KOPT-K1 (cell line): ENCODE results near the gene PEPD.

Experiments used
- H3K27ac ChIP-seq: fragments of 200-600 bp; sonication (generic); 2 replicates; pipeline ENCODE4 v1.5.1; 2016; ENCODE audit warnings: antibody characterized with exemption, mild to moderate bottlenecking, low read depth, low read length; ENCODE audit not compliant: poor library complexity, severe bottlenecking
- H3K36me3 ChIP-seq: fragments of 200-600 bp; sonication (generic); 2 replicates; pipeline ENCODE4 v1.5.1; 2017; ENCODE audit warnings: antibody characterized with exemption, mild to moderate bottlenecking, low read length, moderate library complexity; ENCODE audit not compliant: insufficient read depth
- H3K9me3 ChIP-seq: fragments of 200-600 bp; sonication (generic); 2 replicates; pipeline ENCODE4 v1.5.1; 2017; ENCODE audit warnings: antibody characterized with exemption, low read length, mild to moderate bottlenecking; ENCODE audit not compliant: insufficient read depth, poor library complexity, severe bottlenecking

PEPD gene

DNA sequence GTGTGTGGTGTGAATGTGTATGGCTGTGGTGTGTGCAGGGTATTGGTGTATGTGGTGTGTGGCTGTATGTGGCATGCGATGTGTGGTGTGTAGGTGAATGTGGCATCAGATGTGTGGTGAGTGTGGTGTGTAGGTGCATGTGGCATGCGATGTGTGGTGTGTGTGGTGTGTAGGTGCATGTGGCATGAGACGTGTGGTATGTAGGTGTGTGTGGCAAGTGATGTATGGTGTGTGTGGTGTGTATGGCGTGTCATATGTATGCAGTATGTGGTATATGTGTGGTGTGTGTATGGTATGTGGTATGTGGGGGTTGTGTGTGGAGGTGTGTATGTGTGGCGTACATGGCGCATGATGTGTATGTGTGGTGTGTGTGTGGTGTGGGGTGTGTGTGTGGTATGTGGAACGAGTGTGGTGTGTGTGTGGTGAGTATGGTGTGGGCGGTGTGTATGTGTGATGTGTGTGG is 63.4 kb downstream of the PEPD start:
- H3K36me3 ChIP-seq = no peaks in the 10 kb centered on the region
- H3K27ac ChIP-seq = no peak overlapping the region
- no peaks in the 10 kb centered on the region for H3K9me3 ChIP-seq

DNA sequence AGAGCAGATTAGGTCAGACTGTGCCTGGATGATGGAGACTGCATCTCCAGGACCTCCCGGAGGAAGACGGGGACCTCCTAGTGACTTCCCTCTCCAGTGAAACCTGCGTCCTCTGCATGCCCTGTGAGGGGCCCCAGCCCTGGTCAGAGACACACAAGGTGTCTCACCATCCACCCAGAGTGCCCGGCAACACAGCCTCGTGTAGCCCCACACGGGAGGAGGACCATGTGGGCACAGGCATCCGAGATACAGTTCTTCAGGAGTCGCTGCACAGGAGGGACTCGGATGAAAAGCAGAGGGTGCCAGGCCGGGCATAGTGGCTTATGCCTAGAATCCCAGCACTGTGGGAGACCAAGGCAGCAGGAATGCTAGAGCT is 64.8 kb downstream of the PEPD start:
- Histone ChIP-seq H3K9me3 (no peaks in the 10 kb centered on the region), H3K36me3 (no peaks in the 10 kb centered on the region), H3K27ac (no peak overlapping the region)

DNA sequence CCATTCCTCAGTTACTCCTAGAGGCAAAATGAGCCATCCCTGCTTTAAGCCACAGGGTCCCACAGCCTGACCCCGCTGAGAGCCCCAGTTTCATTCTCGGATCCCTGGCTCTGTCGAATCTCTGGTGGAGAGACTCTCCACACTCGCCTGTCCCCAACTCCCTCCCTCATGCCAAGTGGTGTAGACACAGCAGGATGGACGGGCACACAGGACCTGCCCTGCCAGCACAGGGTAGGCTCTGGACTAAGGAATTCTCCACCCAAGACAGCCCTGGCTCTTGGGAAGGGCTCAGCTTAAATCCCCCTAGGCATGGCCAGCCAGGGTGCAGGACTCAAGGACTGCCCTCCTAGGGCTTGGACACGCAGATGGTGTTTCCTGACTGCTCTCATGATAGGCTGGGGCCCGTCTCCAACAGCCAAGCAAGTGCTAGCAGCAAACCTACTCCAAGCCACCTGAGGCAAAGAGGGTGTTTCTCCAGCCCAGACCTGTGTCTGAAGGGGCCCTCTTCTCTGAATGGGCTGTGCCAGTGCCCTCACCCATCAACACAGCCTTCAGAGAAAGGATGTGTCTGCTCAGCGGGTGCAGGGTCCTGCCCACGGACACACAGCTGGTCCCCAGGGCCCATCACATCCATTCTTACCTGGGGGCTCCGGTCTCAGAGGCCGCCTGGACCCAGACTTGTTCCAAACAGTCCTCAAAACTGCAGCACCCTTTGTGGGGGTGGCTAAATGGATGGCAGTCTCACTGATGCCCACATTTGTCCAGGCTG is 65.3 kb downstream of the PEPD start:
- Histone ChIP-seq H3K36me3 (no peaks in the 10 kb centered on the region), H3K9me3 (no peaks in the 10 kb centered on the region), H3K27ac (no peak overlapping the region)

DNA sequence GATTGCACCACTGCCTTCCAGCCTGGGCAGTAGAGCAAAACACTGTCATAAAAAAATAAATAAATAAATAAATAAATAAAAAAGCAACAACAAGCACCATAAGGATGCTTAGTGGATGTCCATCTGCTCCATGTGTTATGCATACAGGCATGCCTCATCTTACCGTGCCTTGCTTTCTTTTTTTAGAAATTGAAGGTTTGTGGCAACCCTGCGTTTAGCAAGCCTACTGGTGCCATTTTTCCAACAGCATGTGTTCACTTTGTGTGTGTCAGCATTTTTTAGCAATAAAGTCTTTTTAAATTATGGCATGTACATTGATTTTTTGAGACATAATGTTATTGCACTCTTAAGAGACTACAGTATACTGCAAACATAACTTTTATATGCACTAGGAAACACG is 68.3 kb downstream of the PEPD start:
- Histone ChIP-seq H3K36me3 (no peaks in the 10 kb centered on the region), H3K9me3 (no peaks in the 10 kb centered on the region), H3K27ac (no peak overlapping the region)

DNA sequence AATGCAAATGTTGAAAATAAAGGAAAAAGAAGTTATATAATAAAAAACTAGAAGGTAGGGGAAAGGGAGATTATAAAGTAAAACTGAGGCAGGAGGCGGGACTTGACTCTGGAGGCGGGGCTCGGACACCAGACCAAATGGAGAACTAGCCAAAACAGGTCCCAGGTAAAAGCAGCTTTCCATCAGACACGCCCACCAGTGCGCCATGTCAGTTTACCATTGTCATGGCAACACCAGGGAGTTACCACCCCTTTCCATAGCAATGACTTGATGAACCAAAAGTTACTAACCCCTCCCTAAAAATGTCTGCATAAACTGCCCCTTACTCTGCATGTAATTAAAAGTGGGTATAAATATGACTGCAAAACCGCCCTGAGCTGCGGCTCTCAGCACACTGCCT is 70.9 kb downstream of the PEPD start:
- Histone ChIP-seq H3K9me3 (no peaks in the 10 kb centered on the region), H3K27ac (no peak overlapping the region), H3K36me3 (no peaks in the 10 kb centered on the region)

DNA sequence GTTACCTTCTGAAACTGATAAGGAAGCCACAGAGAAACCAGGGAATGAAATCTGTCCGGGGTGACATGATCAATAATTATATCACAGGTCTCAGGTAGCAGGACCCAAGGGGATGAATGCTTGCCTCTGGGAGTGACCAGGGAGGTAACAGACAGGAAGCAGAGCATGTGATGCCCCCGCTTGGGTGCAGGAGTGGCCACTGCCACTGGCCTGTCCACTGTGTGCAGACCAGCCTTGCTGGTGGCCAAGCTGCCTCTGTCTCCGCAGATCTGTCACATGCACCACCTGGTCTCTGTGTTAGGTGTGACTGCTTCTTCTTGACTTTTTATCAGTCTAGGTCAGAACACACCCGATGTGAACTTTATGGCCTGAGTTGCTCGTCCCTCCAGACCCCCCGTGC is 71.8 kb downstream of the PEPD start:
- no peaks in the 10 kb centered on the region for H3K9me3 ChIP-seq
- no peak overlapping the region for H3K27ac ChIP-seq
- H3K36me3 ChIP-seq = no peaks in the 10 kb centered on the region

DNA sequence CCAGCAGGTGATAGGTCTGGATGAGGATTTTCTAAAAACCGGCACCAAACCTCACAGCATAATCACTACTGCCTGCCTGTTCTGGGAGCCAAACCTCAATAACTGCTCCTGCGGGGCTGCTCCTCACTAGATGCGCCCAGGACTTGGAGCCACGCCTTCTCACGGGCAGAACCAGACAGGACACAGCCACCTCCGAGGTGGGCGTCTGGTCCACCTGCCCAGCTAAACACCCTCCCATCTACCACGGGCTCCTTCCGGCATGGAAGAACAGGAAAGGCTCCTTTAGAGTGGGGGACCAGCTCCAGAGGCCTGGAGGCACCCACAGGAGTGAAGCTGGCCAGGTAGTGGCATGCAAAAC is 73.5 kb downstream of the PEPD start:
- no peaks in the 10 kb centered on the region for H3K36me3 ChIP-seq
- no peak overlapping the region for H3K27ac ChIP-seq
- no peaks in the 10 kb centered on the region for H3K9me3 ChIP-seq

DNA sequence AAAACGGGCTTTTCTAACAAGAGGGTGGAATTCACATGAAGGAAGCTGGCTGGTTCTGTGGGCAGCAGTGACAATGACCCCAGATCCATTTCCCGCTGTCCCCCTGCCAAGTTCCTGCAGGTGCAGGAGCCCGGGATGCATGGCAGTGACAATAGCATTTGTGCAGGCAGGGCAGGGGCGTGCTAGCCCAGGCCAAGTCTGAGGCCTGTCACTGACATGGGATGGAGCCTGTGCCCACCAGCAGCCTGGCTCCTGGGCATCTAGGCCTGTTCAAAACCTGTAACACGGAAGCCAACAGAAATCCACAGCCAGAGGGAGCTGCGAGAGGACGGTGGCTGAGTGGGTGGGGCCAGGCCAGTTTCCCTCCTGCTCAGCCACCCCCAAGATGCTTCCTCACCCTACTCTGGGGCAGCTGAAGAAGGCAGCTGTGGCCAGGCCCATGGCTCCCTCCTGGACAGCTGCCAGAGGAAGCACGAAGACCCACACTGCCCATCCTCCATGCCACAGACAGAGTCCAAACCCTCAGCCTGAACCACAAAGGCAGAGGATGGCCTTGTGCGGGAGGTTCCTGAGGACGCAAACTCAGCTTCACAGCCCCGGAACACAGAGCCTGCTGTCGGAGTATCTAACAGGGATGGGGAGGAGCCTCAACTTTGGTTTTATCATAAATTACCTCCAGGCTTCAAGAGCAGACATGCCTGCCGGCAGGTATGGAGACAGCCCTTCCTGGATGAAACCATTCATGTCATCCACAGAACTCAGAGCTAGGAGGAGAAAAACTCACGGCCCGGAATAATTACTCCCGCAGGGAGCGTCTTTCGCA is 74.0 kb downstream of the PEPD start:
- no peak overlapping the region for H3K27ac ChIP-seq
- no peaks in the 10 kb centered on the region for H3K36me3 ChIP-seq
- no peaks in the 10 kb centered on the region for H3K9me3 ChIP-seq

DNA sequence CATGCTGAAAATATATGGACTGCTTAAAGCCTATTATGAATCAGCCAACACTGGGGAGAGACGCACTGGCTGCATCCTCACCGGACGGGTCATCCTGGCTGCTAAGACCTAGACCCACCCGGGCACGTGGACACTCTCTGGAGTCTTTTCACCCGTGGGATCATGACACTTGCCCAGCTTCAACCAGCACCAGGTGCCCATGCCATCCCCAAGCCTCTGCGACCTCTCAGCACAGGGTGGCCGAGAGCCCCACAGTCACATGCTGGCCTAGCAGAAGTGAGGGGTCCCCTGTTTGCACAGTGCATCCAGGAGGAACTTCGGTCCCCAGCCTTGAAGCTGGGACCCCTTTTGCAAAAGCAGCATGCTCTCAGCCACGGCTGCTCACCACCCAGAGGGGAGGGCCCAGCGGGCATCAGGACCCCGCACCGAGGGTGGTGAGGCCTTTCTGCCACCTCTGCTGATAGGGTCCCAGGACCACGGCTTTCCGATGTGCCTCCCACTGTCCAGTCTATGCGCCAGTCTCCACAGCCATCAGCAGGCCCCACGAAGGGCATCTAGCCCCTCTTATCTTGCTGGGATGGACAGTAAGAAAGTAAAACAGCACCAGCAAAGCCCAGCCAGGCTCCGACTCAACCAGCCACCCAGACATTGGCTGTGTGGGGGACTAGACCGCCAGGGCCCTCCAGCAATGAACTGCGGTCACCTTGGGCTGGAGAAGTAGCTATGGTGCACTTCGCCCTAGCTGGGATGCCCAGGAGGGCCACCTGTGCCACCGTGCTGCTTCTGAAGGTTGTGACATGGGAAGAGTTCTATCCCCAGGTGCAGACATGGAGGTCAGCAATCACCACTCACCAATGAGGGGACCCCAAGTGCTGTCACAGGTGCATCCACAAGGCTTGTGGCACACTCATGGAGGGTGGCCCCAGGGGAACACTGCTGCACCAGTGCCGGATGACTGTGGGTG is 75.0 kb downstream of the PEPD start:
- no peaks in the 10 kb centered on the region for H3K36me3 ChIP-seq
- H3K27ac ChIP-seq = no peak overlapping the region
- no peaks in the 10 kb centered on the region for H3K9me3 ChIP-seq

DNA sequence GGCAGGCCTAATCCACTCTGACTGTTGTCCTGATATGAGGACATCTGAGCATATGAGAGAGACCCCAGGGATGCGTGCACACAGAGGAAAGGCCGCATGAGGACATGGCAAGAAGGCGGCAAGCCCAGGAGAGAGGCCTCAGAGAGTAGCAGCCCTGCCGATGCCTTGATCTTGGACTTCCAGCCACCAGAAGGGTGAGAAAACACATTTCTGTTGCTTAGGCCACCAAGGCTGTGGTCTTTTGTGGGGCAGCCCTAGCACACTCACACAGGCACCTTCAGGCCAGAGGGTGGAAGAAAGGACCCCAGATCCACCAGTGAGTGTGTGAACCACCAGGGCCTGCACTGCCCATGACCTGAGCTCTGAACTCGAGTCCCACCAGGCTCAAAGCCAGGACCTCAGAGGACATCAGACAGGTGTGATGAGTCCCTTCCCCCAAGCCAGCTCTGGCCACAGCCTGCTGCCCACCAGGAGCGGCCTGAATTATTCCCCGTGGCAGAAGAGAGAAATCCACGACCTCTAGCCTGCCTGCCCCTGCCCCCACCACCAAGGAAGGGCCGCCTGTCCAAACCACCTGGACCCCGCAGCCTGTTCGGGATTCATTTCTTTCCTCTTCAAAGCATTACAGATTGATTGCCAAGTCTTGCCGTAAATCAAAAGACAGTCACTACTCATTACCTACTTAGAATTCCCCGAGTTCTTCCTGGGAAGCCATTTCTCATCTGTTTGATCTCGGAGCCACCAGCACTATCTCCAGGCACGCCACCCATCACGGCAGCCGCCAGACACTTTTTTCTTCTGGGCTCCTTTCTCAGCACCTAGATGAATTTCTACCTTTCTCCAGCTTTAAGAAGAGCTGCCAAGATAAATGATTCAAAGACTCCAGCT is 75.9 kb downstream of the PEPD start:
- no peaks in the 10 kb centered on the region for H3K9me3 ChIP-seq
- no peaks in the 10 kb centered on the region for H3K36me3 ChIP-seq
- H3K27ac ChIP-seq = no peak overlapping the region

DNA sequence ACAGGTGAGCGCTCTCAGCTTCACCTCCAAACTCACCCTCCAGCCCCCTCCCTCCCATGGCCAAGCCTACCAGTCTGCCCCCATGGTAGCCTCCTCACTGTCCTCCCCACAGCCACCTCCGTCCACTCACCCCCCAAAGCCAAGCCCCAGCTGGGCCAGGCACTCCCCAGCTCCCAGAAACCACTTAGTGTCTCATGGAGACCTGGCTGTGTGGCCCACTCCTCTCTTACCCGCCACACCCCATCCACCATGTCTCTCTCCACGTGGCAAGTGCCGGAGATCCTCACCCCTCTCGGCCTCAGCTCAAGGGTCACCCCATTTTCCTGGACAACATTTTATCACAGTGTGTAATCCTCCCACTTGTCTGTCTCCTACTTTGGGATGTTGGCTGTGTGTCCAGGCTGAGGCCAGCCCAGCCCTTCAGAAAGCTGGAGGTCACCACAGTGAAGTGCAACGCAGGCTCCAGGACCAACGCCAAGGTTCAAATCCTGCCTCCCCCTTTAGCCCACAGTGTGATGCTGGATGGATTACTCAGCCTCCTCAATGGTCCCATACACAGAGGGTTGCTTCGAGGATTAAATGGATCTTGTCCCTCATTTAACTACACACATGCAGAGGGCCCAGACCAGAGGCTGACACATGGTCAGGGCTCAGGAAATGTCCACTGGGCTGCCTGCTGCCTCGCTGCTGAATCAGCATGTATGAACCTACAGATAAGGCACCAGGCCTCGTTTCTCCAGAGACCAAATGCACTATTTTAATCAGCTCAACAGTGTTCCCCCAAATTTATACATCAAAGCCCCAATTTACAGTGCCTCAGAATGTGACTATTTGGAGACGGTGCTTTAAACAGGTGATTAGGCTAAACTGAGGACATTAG is 76.8 kb downstream of the PEPD start:
- H3K27ac ChIP-seq = no peak overlapping the region
- H3K9me3 ChIP-seq = no peaks in the 10 kb centered on the region
- no peaks in the 10 kb centered on the region for H3K36me3 ChIP-seq

DNA sequence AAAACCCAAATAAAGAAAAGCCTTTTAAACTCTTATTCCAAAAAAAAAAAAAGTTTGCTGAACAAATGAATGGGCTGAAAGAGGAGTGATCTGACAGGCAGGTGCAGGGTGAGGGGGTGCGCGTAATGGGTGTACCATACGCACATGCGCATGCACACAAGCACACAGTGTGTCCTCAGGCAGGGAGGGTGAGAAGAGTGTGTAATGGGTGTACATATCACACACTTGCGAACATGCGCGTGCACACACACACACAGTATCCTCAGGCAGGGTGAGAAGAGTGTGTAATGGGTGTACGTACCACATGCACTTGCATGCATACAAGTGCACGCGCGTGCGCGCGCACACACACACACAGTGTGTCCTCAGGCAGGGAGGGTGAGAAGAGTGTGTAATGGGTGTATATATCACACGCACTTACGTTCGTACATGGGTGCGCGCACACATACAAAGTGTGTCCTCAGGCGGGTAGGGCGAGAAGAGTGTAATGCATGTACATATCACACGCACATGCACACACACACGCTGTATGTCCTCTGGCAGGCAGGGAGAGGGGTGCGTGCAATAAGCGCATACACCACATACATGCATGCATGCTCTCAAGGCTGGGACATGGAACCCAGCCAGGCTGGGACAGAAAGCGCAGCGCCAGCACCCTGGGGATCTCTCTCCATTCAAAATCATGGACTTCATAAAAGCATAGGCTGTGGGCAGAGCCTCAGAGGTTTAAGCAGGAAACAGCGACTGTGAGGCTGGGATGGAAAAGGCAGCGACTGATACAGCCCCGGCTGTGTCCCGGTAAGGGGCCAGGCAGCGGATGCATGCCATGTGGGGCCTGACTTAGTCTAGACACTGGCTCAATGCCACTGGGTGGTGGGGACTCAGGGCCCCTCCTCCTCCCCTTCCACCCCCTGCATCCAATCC is 77.7 kb downstream of the PEPD start:
- Histone ChIP-seq H3K36me3 (no peaks in the 10 kb centered on the region), H3K27ac (no peak overlapping the region), H3K9me3 (no peaks in the 10 kb centered on the region)

DNA sequence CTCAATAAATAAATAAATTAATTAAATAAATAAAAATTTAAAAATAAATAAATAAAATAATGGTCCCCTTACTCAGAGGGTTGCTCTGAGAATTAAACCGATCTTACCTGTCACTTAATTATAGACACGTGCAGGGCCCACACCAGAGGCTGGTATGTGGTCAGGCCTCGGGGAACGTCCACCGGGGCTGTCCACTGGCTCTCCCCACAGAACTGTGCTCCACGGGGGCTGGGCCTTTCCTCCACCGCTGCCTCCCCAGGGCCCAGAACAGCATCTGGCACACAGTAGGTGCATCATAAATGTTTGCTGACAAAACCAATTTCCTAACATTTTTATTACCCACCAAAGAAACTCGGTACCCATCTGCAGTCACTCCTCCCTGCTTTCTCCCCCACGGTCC is 78.9 kb downstream of the PEPD start:
- Histone ChIP-seq H3K27ac (no peak overlapping the region), H3K9me3 (no peaks in the 10 kb centered on the region), H3K36me3 (no peaks in the 10 kb centered on the region)
